H9 (cell line): Measurements from ENCODE around the gene TSPAN9. TPM values are rescaled to one million over a fixed set of nuclear protein-coding genes. Genes with fewer than 3 reads are reported as not detected.
A peak's percentile ranks its signal among the peaks of the same experiment; 100 is the strongest.

ENCODE experiments used
- DNase-seq: peaks from one replicate; pipeline ENCODE4 v3.0.0-alpha.2; 2017
- H2AFZ ChIP-seq: one replicate; pipeline ENCODE4 v1.6.1; 2013; ENCODE audit warnings: mild to moderate bottlenecking, low read length, control low read depth, moderate library complexity
- H2AK5ac ChIP-seq: 2 replicates; pipeline ENCODE4 v1.6.1; 2013; ENCODE audit warnings: low read length, control low read depth, mixed read lengths; ENCODE audit not compliant: insufficient read length
- H2BK120ac ChIP-seq: one replicate; pipeline ENCODE4 v1.6.1; 2013; ENCODE audit warnings: low read depth, mild to moderate bottlenecking, low read length, control low read depth, inconsistent platforms; ENCODE audit not compliant: poor library complexity, severe bottlenecking
- H2BK12ac ChIP-seq: 2 replicates; pipeline ENCODE4 v1.6.1; 2013; ENCODE audit warnings: low read length, control low read depth, mixed read lengths, low read depth; ENCODE audit not compliant: insufficient read length
- H2BK15ac ChIP-seq: 2 replicates; pipeline ENCODE4 v1.6.1; 2013; ENCODE audit warnings: low read depth, low read length, control low read depth
- H2BK20ac ChIP-seq: one replicate; pipeline ENCODE4 v1.6.1; 2013; ENCODE audit warnings: low read depth, mild to moderate bottlenecking, low read length, control low read depth, inconsistent platforms; ENCODE audit not compliant: poor library complexity, severe bottlenecking
- H2BK5ac ChIP-seq: 2 replicates; pipeline ENCODE4 v1.6.1; 2013; ENCODE audit warnings: low read length, control low read depth, mixed read lengths; ENCODE audit not compliant: insufficient read length
- H3K14ac ChIP-seq: 2 replicates; pipeline ENCODE4 v1.6.1; 2013; ENCODE audit warnings: low read length, control low read depth; ENCODE audit not compliant: insufficient read depth
- H3K18ac ChIP-seq: 2 replicates; pipeline ENCODE4 v1.6.1; 2013; ENCODE audit warnings: low read depth, mild to moderate bottlenecking, mixed read lengths, low read length, control low read depth; ENCODE audit not compliant: insufficient read length
- H3K23ac ChIP-seq: 2 replicates; pipeline ENCODE4 v1.6.1; 2013; ENCODE audit warnings: low read length, control low read depth, mixed read lengths, low read depth; ENCODE audit not compliant: insufficient read length
- H3K23me2 ChIP-seq: 2 replicates; pipeline ENCODE4 v1.6.1; 2013; ENCODE audit warnings: low read depth, mild to moderate bottlenecking, mixed read lengths, low read length, control low read depth; ENCODE audit not compliant: insufficient read length, poor library complexity, severe bottlenecking
- H3K27ac ChIP-seq: 2 replicates; pipeline ENCODE4 v1.5.1; 2013; ENCODE audit warnings: low read length, control low read depth, mixed read lengths, low read depth; ENCODE audit not compliant: insufficient read length
- H3K27me3 ChIP-seq: 2 replicates; pipeline ENCODE4 v1.6.1; 2013; ENCODE audit warnings: low read length, control low read depth, inconsistent platforms; ENCODE audit not compliant: insufficient read depth
- H3K4ac ChIP-seq: 2 replicates; pipeline ENCODE4 v1.6.1; 2013; ENCODE audit warnings: low read depth, mild to moderate bottlenecking, control low read depth, inconsistent platforms, low read length, moderate library complexity
- H3K4me1 ChIP-seq: 2 replicates; pipeline ENCODE4 v1.6.1; 2013; ENCODE audit warnings: low read length, control low read depth, inconsistent platforms; ENCODE audit not compliant: insufficient read depth
- H3K4me2 ChIP-seq: 2 replicates; pipeline ENCODE4 v1.6.1; 2013; ENCODE audit warnings: low read length, control low read depth, mixed read lengths; ENCODE audit not compliant: insufficient read length, insufficient read depth
- H3K56ac ChIP-seq: 2 replicates; pipeline ENCODE4 v1.6.1; 2013; ENCODE audit warnings: low read depth, mild to moderate bottlenecking, mixed read lengths, low read length, control low read depth; ENCODE audit not compliant: insufficient read length
- H3K79me1 ChIP-seq: 2 replicates; pipeline ENCODE4 v1.6.1; 2013; ENCODE audit warnings: low read depth, mild to moderate bottlenecking, moderate library complexity, low read length, control low read depth, inconsistent platforms; ENCODE audit not compliant: insufficient read depth, poor library complexity, severe bottlenecking
- H3K79me2 ChIP-seq: 2 replicates; pipeline ENCODE4 v1.6.1; 2013; ENCODE audit warnings: low read length, control low read depth, inconsistent platforms; ENCODE audit not compliant: insufficient read depth
- H3K9ac ChIP-seq: 2 replicates; pipeline ENCODE4 v1.6.1; 2013; ENCODE audit warnings: low read length, control low read depth, mixed read lengths; ENCODE audit not compliant: insufficient read length; ENCODE audit errors: extremely low read depth
- H3K9me3 ChIP-seq: one replicate; pipeline ENCODE4 v1.6.1; 2013; ENCODE audit warnings: low read depth, low read length, inconsistent platforms; ENCODE audit not compliant: control insufficient read depth
- H3T11ph ChIP-seq: one replicate; pipeline ENCODE4 v1.6.1; 2013; ENCODE audit warnings: mild to moderate bottlenecking, low read length, control low read depth, inconsistent platforms
- H4K20me1 ChIP-seq: one replicate; pipeline ENCODE4 v1.6.1; 2013; ENCODE audit not compliant: control insufficient read depth, insufficient read length, insufficient read depth
- H4K5ac ChIP-seq: 2 replicates; pipeline ENCODE4 v1.6.1; 2013; ENCODE audit warnings: low read depth, mild to moderate bottlenecking, mixed read lengths, low read length, control low read depth; ENCODE audit not compliant: insufficient read length
- H4K8ac ChIP-seq: replicated peaks from 2 replicates; pipeline ENCODE4 v1.6.1; 2013; ENCODE audit warnings: low read length, control low read depth, mixed read lengths, low read depth; ENCODE audit not compliant: insufficient read length
- H4K91ac ChIP-seq: 2 replicates; pipeline ENCODE4 v1.6.1; 2013; ENCODE audit warnings: low read depth, mild to moderate bottlenecking, moderate library complexity, mixed read lengths, low read length, control low read depth; ENCODE audit not compliant: insufficient read length
- H3K27ac Mint-ChIP-seq, 3 experiments: 2 replicates in 2 of 3; 3 replicates in 1 of 3; pipeline ENCODE4 v1.8.0; 2020 to 2021; ENCODE audit warnings: mixed read lengths in 3 of 3, mild to moderate bottlenecking in 1 of 3, moderate library complexity in 1 of 3
- H3K27me3 Mint-ChIP-seq: 2 replicates; pipeline ENCODE4 v1.8.0; 2021; ENCODE audit warnings: low read depth, mild to moderate bottlenecking, moderate library complexity, mixed read lengths
- H3K36me3 Mint-ChIP-seq, 3 experiments: 2 replicates in 2 of 3; 3 replicates in 1 of 3; pipeline ENCODE4 v1.8.0; 2020 to 2021; ENCODE audit warnings: low read depth in 3 of 3, mixed read lengths in 3 of 3; ENCODE audit not compliant: insufficient read depth in 1 of 3
- H3K4me1 Mint-ChIP-seq, 2 experiments: 2 replicates each; pipeline ENCODE4 v1.8.0; 2020; ENCODE audit warnings: mixed read lengths in 2 of 2
- H3K4me3 Mint-ChIP-seq, 2 experiments: 2 replicates in 1 of 2; 3 replicates in 1 of 2; pipeline ENCODE4 v1.8.0; 2020 to 2021; ENCODE audit warnings: mild to moderate bottlenecking in 2 of 2, mixed read lengths in 2 of 2, moderate library complexity in 1 of 2
- H3K9me3 Mint-ChIP-seq, 2 experiments: 2 replicates in 1 of 2; 3 replicates in 1 of 2; pipeline ENCODE4 v1.8.0; 2020; ENCODE audit warnings: mild to moderate bottlenecking in 2 of 2, mixed read lengths in 2 of 2, moderate library complexity in 1 of 2
- WGBS: extraction: QIAGEN DNeasy Blood & Tissue Kit; methylation state at CpG from one replicate; pipeline ENCODE4 v1.1.7; 2013; ENCODE audit warnings: missing lambda C conversion rate, low lambda C conversion rate, mixed read lengths; ENCODE audit not compliant: insufficient read length; ENCODE audit errors: extremely low coverage; 5-methylcytosine and 5-hydroxymethylcytosine counted together
- total RNA-seq: library from RNA; stranded (reverse); gene quantifications from 2 replicates; pipeline ENCODE4 v1.2.1, GENCODE V29; 2021
- TF ChIP-seq, protein P1 (sequence below): fragments of 200-600 bp; sonication (generic); conservative IDR thresholded peaks from 3 replicates; pipeline ENCODE4 v1.8.0; 2021; ENCODE audit warnings: antibody characterized with exemption, mild to moderate bottlenecking

The TSPAN9 gene
- total RNA-seq, 1 experiment from 2014 or later: 19.0 TPM

GRCh38 chr12:3055704-3056467 lies 21.3 kb upstream of the TSPAN9 start:
- Histone ChIP-seq H3K56ac (no peak overlapping the region), H2AK5ac (no peak overlapping the region), H2AFZ (no peak overlapping the region), H3K79me2 (no peaks in the 10 kb centered on the region), H2BK5ac (no peak overlapping the region), H4K8ac (no peak overlapping the region), H3K23me2 (no peaks in the 10 kb centered on the region), H3K9ac (no peak overlapping the region), H3K4ac (no peak overlapping the region), H4K5ac (no peak overlapping the region), H2BK120ac (no peak overlapping the region), H3K18ac (no peak overlapping the region), H3T11ph (no peak overlapping the region), H3K79me1 (no peaks in the 10 kb centered on the region), H2BK12ac (no peak overlapping the region), H3K14ac (no peak overlapping the region), H3K27ac (no peak overlapping the region), H3K23ac (no peak overlapping the region), H3K9me3 (no peaks in the 10 kb centered on the region), H3K4me2 (no peak overlapping the region), H4K91ac (no peak overlapping the region), H3K4me1 (no peaks in the 10 kb centered on the region), H2BK20ac (no peak overlapping the region), H2BK15ac (no peak overlapping the region), H4K20me1 (no peaks in the 10 kb centered on the region), H3K27me3 (no peaks in the 10 kb centered on the region)
- H3K4me3 Mint-ChIP-seq: no peak overlapping the region
- DNase-seq: peak; percentile 38
- TF ChIP-seq, protein P1, sequence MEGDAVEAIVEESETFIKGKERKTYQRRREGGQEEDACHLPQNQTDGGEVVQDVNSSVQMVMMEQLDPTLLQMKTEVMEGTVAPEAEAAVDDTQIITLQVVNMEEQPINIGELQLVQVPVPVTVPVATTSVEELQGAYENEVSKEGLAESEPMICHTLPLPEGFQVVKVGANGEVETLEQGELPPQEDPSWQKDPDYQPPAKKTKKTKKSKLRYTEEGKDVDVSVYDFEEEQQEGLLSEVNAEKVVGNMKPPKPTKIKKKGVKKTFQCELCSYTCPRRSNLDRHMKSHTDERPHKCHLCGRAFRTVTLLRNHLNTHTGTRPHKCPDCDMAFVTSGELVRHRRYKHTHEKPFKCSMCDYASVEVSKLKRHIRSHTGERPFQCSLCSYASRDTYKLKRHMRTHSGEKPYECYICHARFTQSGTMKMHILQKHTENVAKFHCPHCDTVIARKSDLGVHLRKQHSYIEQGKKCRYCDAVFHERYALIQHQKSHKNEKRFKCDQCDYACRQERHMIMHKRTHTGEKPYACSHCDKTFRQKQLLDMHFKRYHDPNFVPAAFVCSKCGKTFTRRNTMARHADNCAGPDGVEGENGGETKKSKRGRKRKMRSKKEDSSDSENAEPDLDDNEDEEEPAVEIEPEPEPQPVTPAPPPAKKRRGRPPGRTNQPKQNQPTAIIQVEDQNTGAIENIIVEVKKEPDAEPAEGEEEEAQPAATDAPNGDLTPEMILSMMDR: no peak
- peaks cover 10% of the 10 kb centered on the region for H3K27me3 Mint-ChIP-seq
- peaks cover 0 to 2% of the 10 kb centered on the region in 2 experiments; a peak in 3 of 5 replicates for H3K9me3 Mint-ChIP-seq
- WGBS: no CpG with 5 or more reads among the region's 8 CpGs
- peaks cover 8 to 12% of the 10 kb centered on the region in 2 experiments for H3K4me1 Mint-ChIP-seq
- H3K27ac Mint-ChIP-seq: peak overlapping the region in 1 of 3 experiments; percentile 6; a peak in 1 of 7 replicates
- H3K36me3 Mint-ChIP-seq: no peaks in the 10 kb centered on the region
